Nephron (organoid): Measurements from ENCODE around the gene GALNTL6.

Source experiments
- H3K27ac Mint-ChIP-seq, 3 experiments: 2 replicates each; pipeline ENCODE4 v1.8.0; 2020; ENCODE audit warnings: mixed read lengths in 3 of 3, mild to moderate bottlenecking in 2 of 3, moderate library complexity in 1 of 3
- H3K27me3 Mint-ChIP-seq: 2 replicates; pipeline ENCODE4 v1.8.0; 2021; ENCODE audit warnings: low read depth, mild to moderate bottlenecking, moderate library complexity, mixed read lengths
- H3K36me3 Mint-ChIP-seq: 2 replicates; pipeline ENCODE4 v1.8.0; 2020; ENCODE audit warnings: low read depth, mixed read lengths
- H3K4me1 Mint-ChIP-seq: 2 replicates; pipeline ENCODE4 v1.8.0; 2020; ENCODE audit warnings: mixed read lengths
- H3K4me3 Mint-ChIP-seq, 3 experiments: 2 replicates each; pipeline ENCODE4 v1.8.0; 2020; ENCODE audit warnings: mild to moderate bottlenecking in 3 of 3, mixed read lengths in 3 of 3, moderate library complexity in 2 of 3
- H3K9me3 Mint-ChIP-seq: 2 replicates; pipeline ENCODE4 v1.8.0; 2020; ENCODE audit warnings: mixed read lengths
- TF ChIP-seq, protein P1 (sequence below), 3 experiments: fragments of 200-600 bp; sonication (generic); IDR thresholded peaks; one replicate each; pipeline ENCODE4 v1.5.0; 2021; ENCODE audit warnings: antibody characterized with exemption in 3 of 3; ENCODE audit not compliant: unreplicated experiment in 3 of 3

The GALNTL6 gene

DNA sequence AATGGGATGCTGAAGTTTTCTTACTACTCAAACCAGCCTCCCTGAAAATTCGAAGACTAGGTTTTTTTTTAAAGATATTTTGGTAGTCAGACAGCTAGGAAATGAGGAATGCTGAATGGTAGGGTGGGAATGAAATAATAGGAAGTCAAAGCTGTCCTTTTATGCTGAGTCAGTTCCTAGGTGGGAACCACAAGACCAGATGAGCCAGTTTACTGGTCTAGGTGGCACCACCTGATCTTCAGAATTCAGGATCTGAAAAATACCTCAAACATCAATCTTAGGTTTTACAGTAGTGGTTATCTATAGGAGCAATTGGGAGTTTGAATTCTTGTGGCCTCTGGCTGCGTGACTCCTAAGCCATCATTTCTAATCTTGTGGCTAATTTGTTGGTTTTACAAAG, 1172.3 kb downstream of the GALNTL6 start:
- peaks cover 14% of the 10 kb centered on the region for H3K9me3 Mint-ChIP-seq
- TF ChIP-seq, protein P1, sequence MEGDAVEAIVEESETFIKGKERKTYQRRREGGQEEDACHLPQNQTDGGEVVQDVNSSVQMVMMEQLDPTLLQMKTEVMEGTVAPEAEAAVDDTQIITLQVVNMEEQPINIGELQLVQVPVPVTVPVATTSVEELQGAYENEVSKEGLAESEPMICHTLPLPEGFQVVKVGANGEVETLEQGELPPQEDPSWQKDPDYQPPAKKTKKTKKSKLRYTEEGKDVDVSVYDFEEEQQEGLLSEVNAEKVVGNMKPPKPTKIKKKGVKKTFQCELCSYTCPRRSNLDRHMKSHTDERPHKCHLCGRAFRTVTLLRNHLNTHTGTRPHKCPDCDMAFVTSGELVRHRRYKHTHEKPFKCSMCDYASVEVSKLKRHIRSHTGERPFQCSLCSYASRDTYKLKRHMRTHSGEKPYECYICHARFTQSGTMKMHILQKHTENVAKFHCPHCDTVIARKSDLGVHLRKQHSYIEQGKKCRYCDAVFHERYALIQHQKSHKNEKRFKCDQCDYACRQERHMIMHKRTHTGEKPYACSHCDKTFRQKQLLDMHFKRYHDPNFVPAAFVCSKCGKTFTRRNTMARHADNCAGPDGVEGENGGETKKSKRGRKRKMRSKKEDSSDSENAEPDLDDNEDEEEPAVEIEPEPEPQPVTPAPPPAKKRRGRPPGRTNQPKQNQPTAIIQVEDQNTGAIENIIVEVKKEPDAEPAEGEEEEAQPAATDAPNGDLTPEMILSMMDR (IDR thresholded peaks at IDR 0.05; ENCODE audit: unreplicated experiment in 3 of 3) = no peak
- no peaks in the 10 kb centered on the region for H3K4me1 Mint-ChIP-seq
- H3K27me3 Mint-ChIP-seq = no peaks in the 10 kb centered on the region
- H3K4me3 Mint-ChIP-seq = no peak overlapping the region
- H3K36me3 Mint-ChIP-seq = peaks cover 8% of the 10 kb centered on the region
- no peak overlapping the region for H3K27ac Mint-ChIP-seq

DNA sequence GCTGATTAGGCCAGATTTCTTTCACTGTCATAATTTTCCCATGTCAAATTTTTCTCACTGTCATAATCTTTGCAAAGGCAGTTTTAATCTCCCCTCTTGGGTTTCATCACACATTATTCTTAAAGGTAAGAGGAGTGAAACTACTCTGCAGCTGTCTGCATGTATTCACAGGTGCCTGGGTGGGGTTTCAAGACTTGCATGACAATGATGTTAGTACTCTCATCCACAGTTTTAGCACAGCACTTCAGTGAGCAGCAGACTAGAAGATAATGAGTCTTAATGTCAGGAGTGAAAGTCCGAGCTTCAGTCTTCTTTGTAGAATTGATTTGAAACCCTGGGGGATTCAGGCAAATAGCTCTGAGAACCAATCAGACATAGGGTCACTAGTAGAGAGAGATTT, 1172.9 kb downstream of the GALNTL6 start:
- TF ChIP-seq, protein P1 (IDR thresholded peaks at IDR 0.05; ENCODE audit: unreplicated experiment in 3 of 3) = no peak
- Mint-ChIP-seq H3K36me3 (peaks cover 8% of the 10 kb centered on the region), H3K4me1 (no peaks in the 10 kb centered on the region), H3K9me3 (peaks cover 14% of the 10 kb centered on the region), H3K4me3 (no peak overlapping the region), H3K27me3 (no peaks in the 10 kb centered on the region), H3K27ac (no peak overlapping the region)

DNA sequence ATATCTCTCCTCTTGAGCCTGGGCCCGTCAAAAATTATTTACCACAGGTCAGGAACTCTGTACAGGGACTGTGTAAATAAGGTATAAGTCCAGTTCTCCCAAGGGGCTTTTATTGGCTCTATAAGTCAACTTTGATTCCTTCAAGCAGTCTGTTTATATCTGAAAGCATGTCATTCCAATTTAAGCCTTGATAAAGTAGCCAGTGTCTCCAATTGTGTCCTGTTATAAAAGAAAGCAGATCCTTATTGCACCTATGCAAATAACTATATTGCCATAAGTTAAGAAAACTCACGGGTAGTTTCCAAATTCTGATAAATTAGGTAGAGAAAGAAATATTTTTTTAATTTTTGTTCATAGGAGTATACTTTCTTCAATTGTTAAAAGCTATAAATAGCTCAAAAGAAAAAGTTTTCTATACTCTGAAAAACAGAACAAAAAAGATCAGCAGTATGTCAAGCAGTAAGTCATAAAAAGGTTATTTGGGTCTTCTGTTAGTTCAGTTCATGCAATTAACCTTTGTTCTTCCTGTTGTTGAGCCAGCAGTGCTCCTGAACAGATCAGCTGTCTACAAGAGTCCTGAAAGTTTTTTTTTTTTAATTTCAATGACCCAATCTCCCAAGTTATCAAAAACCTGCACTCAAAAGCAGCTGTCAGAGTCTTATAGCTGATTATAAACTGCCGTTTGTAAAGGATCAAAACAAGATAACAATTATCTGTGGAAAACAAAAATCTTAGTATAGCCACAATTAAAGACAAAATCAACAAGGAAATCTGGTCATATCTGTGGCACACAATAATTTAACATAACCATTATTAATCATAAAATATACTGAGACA, 1177.0 kb downstream of the GALNTL6 start:
- Mint-ChIP-seq H3K4me1 (peaks cover 16% of the 10 kb centered on the region), H3K4me3 (no peak overlapping the region), H3K36me3 (peaks cover 8% of the 10 kb centered on the region), H3K27ac (no peak overlapping the region), H3K27me3 (peaks cover 5% of the 10 kb centered on the region), H3K9me3 (peaks cover 10% of the 10 kb centered on the region)
- TF ChIP-seq, protein P1 (IDR thresholded peaks at IDR 0.05; ENCODE audit: unreplicated experiment in 3 of 3) = no peak

DNA sequence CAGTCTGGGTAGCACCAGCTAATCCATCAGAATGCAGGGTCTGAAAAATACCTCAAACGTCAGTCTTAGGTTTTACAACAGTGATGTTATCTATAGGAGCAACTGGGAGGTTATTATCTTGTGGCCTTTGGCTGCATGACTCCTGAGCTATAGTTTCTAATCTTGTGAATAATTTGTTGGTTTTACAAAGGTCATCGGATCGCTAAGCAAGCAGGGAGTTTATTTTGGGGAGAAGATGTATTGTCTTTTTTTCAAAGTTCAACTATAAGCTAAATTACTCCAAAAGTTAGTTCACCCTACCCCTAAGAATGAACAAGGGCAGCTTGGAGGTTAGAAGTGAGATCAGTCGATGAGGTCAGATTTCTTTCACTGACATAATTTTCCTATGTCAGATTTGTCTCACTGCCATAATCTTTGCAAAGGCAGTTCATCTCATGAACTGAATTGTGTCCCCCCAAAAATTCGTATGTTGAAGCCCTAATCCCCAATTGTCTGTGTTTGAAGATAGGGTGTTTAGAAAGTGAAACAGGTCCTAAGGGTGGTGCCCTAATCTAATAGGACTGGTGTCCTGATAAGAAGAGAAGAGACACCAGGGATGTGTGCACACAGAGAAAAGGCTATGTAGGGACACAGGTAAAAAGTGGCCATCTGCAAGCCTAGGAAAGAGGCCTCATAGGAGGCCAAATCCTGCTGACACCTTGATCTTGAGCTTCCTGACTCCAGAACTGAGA, 1179.6 kb downstream of the GALNTL6 start:
- no peak overlapping the region for H3K4me3 Mint-ChIP-seq
- no peak overlapping the region for H3K27ac Mint-ChIP-seq
- TF ChIP-seq, protein P1 (IDR thresholded peaks at IDR 0.05; ENCODE audit: unreplicated experiment in 3 of 3) = no peak

DNA sequence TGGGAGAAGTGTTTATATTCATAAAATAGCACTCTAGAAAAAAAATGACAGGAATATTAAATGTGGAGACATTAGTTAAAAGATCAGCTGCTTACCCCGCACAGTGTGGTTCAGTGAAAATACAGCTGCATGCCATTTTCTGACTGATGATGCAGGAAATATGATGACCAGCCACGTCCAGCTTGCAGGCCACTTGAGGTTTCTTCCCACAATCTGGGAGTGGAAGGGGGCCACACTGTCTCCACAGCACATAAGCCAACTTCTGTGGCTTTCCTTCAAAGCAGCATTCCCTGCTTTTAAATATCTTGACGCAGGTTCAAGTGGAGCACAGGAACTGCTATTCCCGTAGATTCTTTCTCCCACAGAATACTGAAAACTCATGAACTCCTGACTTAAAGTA, 1182.0 kb downstream of the GALNTL6 start:
- Mint-ChIP-seq H3K4me3 (no peak overlapping the region), H3K9me3 (no peaks in the 10 kb centered on the region), H3K27ac (no peak overlapping the region), H3K36me3 (no peaks in the 10 kb centered on the region), H3K27me3 (peaks cover 5% of the 10 kb centered on the region), H3K4me1 (peaks cover 45% of the 10 kb centered on the region)
- TF ChIP-seq, protein P1 (IDR thresholded peaks at IDR 0.05; ENCODE audit: unreplicated experiment in 3 of 3) = no peak

More for the DNA sequence above, 1179.6 kb downstream of the GALNTL6 start:
- Mint-ChIP-seq H3K27me3 (peaks cover 5% of the 10 kb centered on the region), H3K4me1 (peaks cover 32% of the 10 kb centered on the region), H3K9me3 (peaks cover 8% of the 10 kb centered on the region), H3K36me3 (peaks cover 8% of the 10 kb centered on the region)
